ENCODE results near the gene MT4.

DNA sequence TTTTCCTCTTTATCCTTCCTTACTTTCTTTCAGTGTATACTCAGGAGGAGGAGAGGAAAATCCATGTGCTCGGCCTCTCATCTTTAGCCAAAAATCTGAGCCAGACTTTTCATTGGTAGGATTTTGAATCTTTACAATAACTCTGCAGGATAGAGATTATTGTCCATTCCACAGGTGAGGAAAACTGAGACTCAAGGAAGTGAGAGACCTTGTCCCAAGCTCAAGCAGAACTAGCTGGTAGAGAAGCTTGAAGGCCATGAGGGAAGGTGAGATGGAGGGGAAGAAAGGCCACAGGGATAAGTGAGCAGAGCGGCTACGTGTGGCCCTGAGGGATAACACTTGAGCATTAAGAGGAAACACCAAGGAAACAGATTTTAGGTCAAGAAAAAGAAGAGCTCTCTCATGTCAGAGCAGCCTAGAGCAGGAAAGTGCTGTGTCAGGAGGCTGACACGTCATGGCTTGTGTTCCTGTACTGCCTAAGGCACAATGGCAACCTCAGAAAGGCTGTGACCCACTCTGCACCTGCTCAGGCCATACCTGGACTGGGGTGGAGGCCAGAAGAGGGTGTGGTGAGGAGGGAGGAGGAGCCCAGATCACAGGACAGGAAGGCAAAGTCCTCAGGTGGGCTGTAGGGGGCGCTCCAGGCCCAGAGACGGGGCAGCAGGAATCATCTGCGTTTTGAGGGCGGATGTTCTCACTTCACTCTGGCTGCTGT, 11.9 kb downstream of the MT4 start:
- peak; percentile 75 for TF ChIP-seq CTCF (IDR thresholded peaks at IDR 0.05)
- TF ChIP-seq EZH2 (IDR thresholded peaks at IDR 0.05), result no peak

Data from neural progenitor cell (in vitro differentiated cells).